Left ventricle myocardium superior (tissue), 1 donor: ENCODE data around the gene CFAP90. TPM values are rescaled to one million over a fixed set of nuclear protein-coding genes. Genes with fewer than 3 reads are reported as not detected.

Experiments used
- ATAC-seq: fragments of 200-7000 bp; cut with Tn5 transposase; one replicate; pipeline ENCODE4 v1.9.1; 2020; ENCODE audit warnings: mild to moderate bottlenecking, moderate library complexity
- DNase-seq: peaks from one replicate; pipeline ENCODE4 v3.0.0-alpha.2; 2020
- intact Hi-C: fragments of 100-400 bp; cut with micrococcal nuclease; formaldehyde crosslinking; loops from one replicate; pipeline ENCODE4 v1.11.0; 2022
- long read RNA-seq: library from polyadenylated mRNA; unstranded; transcript quantifications from one replicate; pipeline ENCODE4 v2.0.0, GENCODE V29; 2021
- total RNA-seq: library from RNA; stranded (reverse); fragmentation: NEBNext Ultra II Directional; extraction: Animal tissue kit (Norgen Biotek cat#: 25700); gene quantifications from one replicate; pipeline ENCODE4 v1.2.1, GENCODE V29; 2021
- donor health status: DM: no; HTN: yes; CAD: no; lungs with severe emphysema.

Gene CFAP90
- total RNA-seq, result not detected
- long read RNA-seq, result 0 reads

- peak; percentile 80 for ATAC-seq
- intact Hi-C loops, result no loop called here
- peak; percentile 57 for DNase-seq
These were observed at the start of gene CFAP90 for GRCh38 chr5:7850395-7851239. TSS of gene CFAP90 (minus strand) at chr5:7851133. CDS start at chr5:7851021, 112 bp downstream.

GRCh38 chr5:7897014-7897600 lies 46.2 kb upstream of the CFAP90 start:
- intact Hi-C loops, result no loop called here
- no peak for DNase-seq
- ATAC-seq, result no peak

- DNase-seq (no peak), ATAC-seq (no peak)
- intact Hi-C loops, result no loop called here
These were observed 43.9 kb upstream of the CFAP90 start for GRCh38 chr5:7894860-7895259.

- ATAC-seq, result no peak
- intact Hi-C loops, result no loop called here
- DNase-seq, result no peak
These were observed 43.5 kb upstream of the CFAP90 start for GRCh38 chr5:7894439-7894838.

GRCh38 chr5:7888901-7889300 lies 38.0 kb upstream of the CFAP90 start:
- ATAC-seq (no peak), DNase-seq (no peak)
- intact Hi-C loops, result no loop called here

- ATAC-seq (no peak), DNase-seq (no peak)
- intact Hi-C loops, result no loop called here
These were observed 36.0 kb upstream of the CFAP90 start for GRCh38 chr5:7886849-7887475.

- intact Hi-C loops, result no loop called here
- DNase-seq (no peak), ATAC-seq (peak; percentile 47)
These were observed 33.7 kb upstream of the CFAP90 start for GRCh38 chr5:7884491-7885267.

GRCh38 chr5:7882926-7883325 lies 32.0 kb upstream of the CFAP90 start:
- DNase-seq (no peak), ATAC-seq (no peak)
- intact Hi-C loops, result no loop called here

GRCh38 chr5:7881816-7882215 lies 30.9 kb upstream of the CFAP90 start:
- intact Hi-C loops, result no loop called here
- no peak for ATAC-seq
- no peak for DNase-seq

- intact Hi-C loops, result no loop called here
- no peak for ATAC-seq
- no peak for DNase-seq
These were observed 30.2 kb upstream of the CFAP90 start for GRCh38 chr5:7881091-7881490.

- intact Hi-C loops, result no loop called here
- DNase-seq (no peak), ATAC-seq (no peak)
These were observed 27.5 kb upstream of the CFAP90 start for GRCh38 chr5:7878381-7878873.

GRCh38 chr5:7877851-7878250 lies 26.9 kb upstream of the CFAP90 start:
- intact Hi-C loops, result no loop called here
- ATAC-seq (no peak), DNase-seq (no peak)

- ATAC-seq (no peak), DNase-seq (no peak)
- intact Hi-C loops, result no loop called here
These were observed 25.9 kb upstream of the CFAP90 start for GRCh38 chr5:7876867-7877266.

- intact Hi-C loops, result no loop called here
- no peak for DNase-seq
- no peak for ATAC-seq
These were observed 24.2 kb upstream of the CFAP90 start for GRCh38 chr5:7875151-7875550.

GRCh38 chr5:7874639-7875038 lies 23.7 kb upstream of the CFAP90 start:
- intact Hi-C loops, result no loop called here
- no peak for DNase-seq
- ATAC-seq, result no peak

GRCh38 chr5:7873216-7873615 lies 22.3 kb upstream of the CFAP90 start:
- ATAC-seq (no peak), DNase-seq (no peak)
- intact Hi-C loops, result no loop called here

GRCh38 chr5:7872517-7873130 lies 21.7 kb upstream of the CFAP90 start:
- intact Hi-C loops, result no loop called here
- DNase-seq (no peak), ATAC-seq (no peak)

- ATAC-seq, result no peak
These were observed 20.7 kb upstream of the CFAP90 start for GRCh38 chr5:7871653-7872052.

GRCh38 chr5:7869474-7870136 lies 18.7 kb upstream of the CFAP90 start:
- DNase-seq (peak; percentile 35), ATAC-seq (peak; percentile 66)
- intact Hi-C loops, result no loop called here

More at GRCh38 chr5:7871653-7872052, 20.7 kb upstream of the CFAP90 start:
- intact Hi-C loops, result no loop called here
- no peak for DNase-seq
